Erythroblast (primary cell): ENCODE results near the gene PLEKHG2.

Experiments
- GATA1 ChIP-seq: IDR thresholded peaks from 2 replicates; pipeline ENCODE4 v1.6.1; 2011; ENCODE audit warnings: low read depth, mild to moderate bottlenecking, control low read depth, low read length, moderate library complexity
- POLR2A ChIP-seq: IDR thresholded peaks from 2 replicates; pipeline ENCODE4 v1.6.1; 2011; ENCODE audit warnings: mild to moderate bottlenecking, low read length

DNA sequence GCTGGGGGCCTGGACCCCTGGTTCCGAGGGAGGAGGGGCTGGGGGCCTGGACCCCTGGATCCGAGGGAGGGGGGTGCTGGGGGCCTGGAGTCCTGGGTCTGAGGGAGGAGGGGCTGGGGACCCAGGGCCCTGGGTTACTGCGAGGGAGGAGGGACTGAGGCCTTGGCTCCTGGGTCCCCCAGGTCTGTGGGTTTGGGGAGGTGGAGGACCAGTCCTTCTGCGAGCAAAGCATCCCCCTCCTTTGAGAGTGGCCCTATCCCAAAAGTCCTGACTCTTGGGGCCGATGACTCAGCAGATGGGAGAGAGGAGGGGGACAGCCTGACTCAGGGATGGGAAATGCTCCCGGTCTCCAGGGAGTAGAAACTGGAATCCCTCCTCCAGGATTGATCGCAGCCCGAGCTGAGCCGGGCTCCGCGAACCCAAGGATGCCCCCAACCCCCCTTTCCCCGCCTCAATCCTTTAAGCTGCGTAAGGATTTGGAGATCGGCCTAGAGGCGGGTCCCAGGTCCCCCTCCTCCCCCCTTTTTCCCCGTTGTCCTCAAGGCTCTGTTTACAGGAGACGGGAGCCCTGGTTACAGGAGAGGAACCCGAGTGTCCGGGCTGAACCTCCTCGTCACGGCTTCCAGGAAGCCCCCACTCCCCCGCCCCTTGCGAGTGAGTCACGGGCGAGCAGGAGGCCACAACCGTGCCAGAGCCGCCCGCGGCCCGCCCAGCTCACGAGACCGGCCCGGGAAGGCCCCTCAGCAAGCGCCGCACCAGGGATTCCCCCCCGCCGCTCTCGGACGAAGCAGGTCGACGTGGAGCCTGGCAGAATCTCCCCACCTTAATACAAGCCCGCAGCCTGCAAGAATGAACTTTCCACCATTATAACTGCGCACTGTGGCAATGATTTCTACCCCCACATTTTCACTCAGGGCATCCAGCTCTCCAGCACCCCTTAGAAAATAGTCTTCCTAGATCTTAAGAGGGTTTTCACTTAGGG is 8.8 kb upstream of the PLEKHG2 start:
- TF ChIP-seq POLR2A (peak; percentile 68), GATA1 (no peak)
